HT1080 (cell line): ENCODE results near the gene CELF2. TPM values are rescaled to one million over a fixed set of nuclear protein-coding genes. Genes with fewer than 3 reads are reported as not detected.
A peak's percentile ranks its signal among the peaks of the same experiment; 100 is the strongest.

Experiments used
- DNase-seq: peaks from one replicate; pipeline ENCODE4 v3.0.0-alpha.2; 2015; ENCODE audit warnings: low read depth
- total RNA-seq: library from RNA; depleted of rRNA; stranded (reverse); fragments of >200 nt; shearing (Covaris generic); gene quantifications from 2 replicates; pipeline ENCODE4 v1.2.3, GENCODE V29; 2014

The CELF2 gene
- total RNA-seq, 1 experiment from 2014 or later = 9.7 TPM

GRCh38 chr10:11022213-11022612 is 4.5 kb downstream of the CELF2 start:
- DNase-seq = no peak

GRCh38 chr10:11023009-11023953 is 5.6 kb downstream of the CELF2 start:
- DNase-seq = no peak

- peak; percentile 1 for DNase-seq
Measured at GRCh38 chr10:11024596-11024995, 6.9 kb downstream of the CELF2 start.

- DNase-seq = no peak
Measured at GRCh38 chr10:11025978-11026377, 8.3 kb downstream of the CELF2 start.

GRCh38 chr10:11026773-11027172 is 9.1 kb downstream of the CELF2 start:
- DNase-seq = no peak

GRCh38 chr10:11034762-11035161 is 17.1 kb downstream of the CELF2 start:
- no peak for DNase-seq

- DNase-seq = peak; percentile 84
Measured at GRCh38 chr10:11035301-11035991, 17.8 kb downstream of the CELF2 start.

GRCh38 chr10:11036424-11037011 is 18.8 kb downstream of the CELF2 start:
- DNase-seq = peak; percentile 55

- DNase-seq = no peak
Measured at GRCh38 chr10:11037991-11038390, 20.3 kb downstream of the CELF2 start.

- no peak for DNase-seq
Measured at GRCh38 chr10:11042357-11042756, 24.7 kb downstream of the CELF2 start.

- no peak for DNase-seq
Measured at GRCh38 chr10:11043039-11043438, 25.4 kb downstream of the CELF2 start.

- DNase-seq = no peak
Measured at GRCh38 chr10:11043446-11044127, 25.9 kb downstream of the CELF2 start.

- no peak for DNase-seq
Measured at GRCh38 chr10:11045487-11045886, 27.8 kb downstream of the CELF2 start.

GRCh38 chr10:11045995-11046775 is 28.5 kb downstream of the CELF2 start:
- DNase-seq = no peak

GRCh38 chr10:11046776-11047160 is 29.1 kb downstream of the CELF2 start:
- no peak for DNase-seq

- no peak for DNase-seq
Measured at GRCh38 chr10:11048707-11049278, 31.1 kb downstream of the CELF2 start.

- DNase-seq = no peak
Measured at GRCh38 chr10:11049806-11050205, 32.1 kb downstream of the CELF2 start.

GRCh38 chr10:11050301-11051287 is 32.9 kb downstream of the CELF2 start:
- DNase-seq = no peak

- DNase-seq = no peak
Measured at GRCh38 chr10:11057018-11057417, 39.3 kb downstream of the CELF2 start.
